Measurements from ENCODE around the gene MPO.

MPO gene

GRCh38 chr17:58308173-58308984 is 27.6 kb upstream of the MPO start:
- TF ChIP-seq, protein P1, sequence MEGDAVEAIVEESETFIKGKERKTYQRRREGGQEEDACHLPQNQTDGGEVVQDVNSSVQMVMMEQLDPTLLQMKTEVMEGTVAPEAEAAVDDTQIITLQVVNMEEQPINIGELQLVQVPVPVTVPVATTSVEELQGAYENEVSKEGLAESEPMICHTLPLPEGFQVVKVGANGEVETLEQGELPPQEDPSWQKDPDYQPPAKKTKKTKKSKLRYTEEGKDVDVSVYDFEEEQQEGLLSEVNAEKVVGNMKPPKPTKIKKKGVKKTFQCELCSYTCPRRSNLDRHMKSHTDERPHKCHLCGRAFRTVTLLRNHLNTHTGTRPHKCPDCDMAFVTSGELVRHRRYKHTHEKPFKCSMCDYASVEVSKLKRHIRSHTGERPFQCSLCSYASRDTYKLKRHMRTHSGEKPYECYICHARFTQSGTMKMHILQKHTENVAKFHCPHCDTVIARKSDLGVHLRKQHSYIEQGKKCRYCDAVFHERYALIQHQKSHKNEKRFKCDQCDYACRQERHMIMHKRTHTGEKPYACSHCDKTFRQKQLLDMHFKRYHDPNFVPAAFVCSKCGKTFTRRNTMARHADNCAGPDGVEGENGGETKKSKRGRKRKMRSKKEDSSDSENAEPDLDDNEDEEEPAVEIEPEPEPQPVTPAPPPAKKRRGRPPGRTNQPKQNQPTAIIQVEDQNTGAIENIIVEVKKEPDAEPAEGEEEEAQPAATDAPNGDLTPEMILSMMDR (IDR thresholded peaks at IDR 0.05; ENCODE audit: extremely low read depth, missing control alignments), result no peak
- no peak for DNase-seq (ENCODE audit: low spot score)

DNA sequence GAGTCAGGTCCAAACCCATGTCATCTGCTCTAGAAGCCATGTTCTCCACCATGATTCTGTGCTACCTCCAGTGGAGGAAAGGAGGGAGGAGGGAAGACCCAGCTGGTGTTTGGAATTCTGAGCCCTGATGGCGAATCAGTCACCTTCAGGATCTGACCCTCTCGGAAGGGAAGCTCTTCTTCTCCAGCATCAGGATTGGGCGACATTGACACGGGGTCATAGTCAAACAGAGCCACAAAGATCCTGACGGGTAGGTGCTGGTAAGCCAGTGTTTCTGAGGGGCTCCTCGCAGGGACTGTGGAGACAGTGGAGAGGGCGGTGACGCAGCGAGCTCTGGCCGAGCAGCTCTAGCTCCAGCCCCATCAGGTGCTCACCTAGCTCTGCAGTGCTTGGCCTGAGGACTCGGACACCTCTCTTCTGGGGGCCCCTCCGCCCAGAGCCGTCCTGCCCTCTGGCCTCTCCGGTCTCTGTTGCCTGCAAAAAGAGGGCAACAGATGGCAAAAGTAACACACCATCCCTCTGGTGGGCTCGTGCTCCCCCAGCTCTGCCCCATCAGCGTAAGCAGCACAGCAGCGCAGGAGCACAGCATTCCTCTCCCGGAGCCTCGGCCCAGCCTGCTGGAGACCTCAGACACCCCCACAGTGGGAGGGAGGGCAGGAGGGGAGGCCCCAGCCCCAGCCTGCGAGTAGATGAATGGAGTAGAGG is 26.9 kb upstream of the MPO start:
- TF ChIP-seq, protein P1 (IDR thresholded peaks at IDR 0.05; ENCODE audit: extremely low read depth, missing control alignments), result no peak
- DNase-seq (ENCODE audit: low spot score), result no peak

DNA sequence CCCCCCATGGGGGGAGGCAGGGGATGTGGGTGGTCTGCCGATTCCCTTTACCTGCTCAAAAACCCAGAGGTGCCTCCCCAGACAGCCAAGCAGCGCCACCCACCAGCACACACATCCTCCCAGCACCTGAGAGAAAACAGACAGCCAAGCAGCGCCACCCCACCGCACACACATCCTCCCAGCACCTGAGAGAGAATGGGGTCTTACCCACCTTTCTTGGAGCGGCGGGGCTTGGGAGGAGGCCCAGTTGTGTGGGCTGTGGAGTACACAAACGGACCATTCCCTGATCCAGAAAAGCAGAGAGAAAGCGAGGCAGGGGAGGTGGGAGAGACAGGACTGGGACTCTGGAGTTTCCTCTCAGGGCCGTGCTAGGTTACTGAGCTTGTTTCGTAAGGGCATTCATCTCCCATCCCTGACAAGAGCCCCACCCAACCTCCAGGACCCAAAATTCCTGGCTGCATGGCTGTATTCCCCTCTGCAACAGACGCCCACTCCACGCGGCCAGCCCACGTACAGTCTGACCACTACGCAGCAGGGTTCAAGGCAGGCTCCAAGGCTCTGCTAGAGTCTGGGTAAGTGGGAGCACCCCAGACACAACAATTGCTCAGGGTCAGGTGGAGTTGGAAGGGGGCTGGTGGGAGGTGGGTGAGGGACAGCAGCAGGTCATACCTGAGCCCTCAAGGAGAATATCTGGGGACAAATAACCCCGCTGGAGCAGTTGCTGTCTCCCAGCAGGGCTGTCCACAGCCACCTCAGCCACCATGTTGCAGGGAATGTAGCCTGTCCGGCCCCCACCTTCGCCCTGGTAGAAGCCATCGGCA is 25.6 kb upstream of the MPO start:
- DNase-seq (ENCODE audit: low spot score), result no peak
- TF ChIP-seq, protein P1 (IDR thresholded peaks at IDR 0.05; ENCODE audit: extremely low read depth, missing control alignments), result no peak

GRCh38 chr17:58305626-58306025 is 24.9 kb upstream of the MPO start:
- DNase-seq (ENCODE audit: low spot score), result no peak
- TF ChIP-seq, protein P1 (IDR thresholded peaks at IDR 0.05; ENCODE audit: extremely low read depth, missing control alignments), result no peak

GRCh38 chr17:58304750-58305486 is 24.2 kb upstream of the MPO start:
- TF ChIP-seq, protein P1 (IDR thresholded peaks at IDR 0.05; ENCODE audit: extremely low read depth, missing control alignments), result no peak
- no peak for DNase-seq (ENCODE audit: low spot score)

GRCh38 chr17:58303971-58304749 is 23.4 kb upstream of the MPO start:
- TF ChIP-seq, protein P1 (IDR thresholded peaks at IDR 0.05; ENCODE audit: extremely low read depth, missing control alignments), result peak; percentile 70
- DNase-seq (ENCODE audit: low spot score), result peak; percentile 91
